WTC11 (cell line): Measurements from ENCODE around the gene CDK12.

Source experiments
- ATF1 ChIP-seq: sonication (generic); formaldehyde crosslinking; IDR thresholded peaks from 2 replicates; pipeline ENCODE4 v1.8.1; 2023; ENCODE audit warnings: mild to moderate bottlenecking, moderate library complexity, missing genetic modification reagents
- CREB1 ChIP-seq: sonication (generic); formaldehyde crosslinking; IDR thresholded peaks from 2 replicates; pipeline ENCODE4 v1.8.0; 2023; ENCODE audit warnings: mild to moderate bottlenecking, missing genetic modification reagents
- CREM ChIP-seq: sonication (generic); formaldehyde crosslinking; IDR thresholded peaks from 2 replicates; pipeline ENCODE4 v1.8.1; 2022; ENCODE audit warnings: mild to moderate bottlenecking, missing genetic modification reagents, moderate library complexity
- ESRRA ChIP-seq: sonication (generic); formaldehyde crosslinking; IDR thresholded peaks from 2 replicates; pipeline ENCODE4 v1.8.1; 2022; ENCODE audit warnings: mild to moderate bottlenecking, missing genetic modification reagents, borderline replicate concordance
- GABPB1 ChIP-seq: sonication (generic); formaldehyde crosslinking; IDR thresholded peaks from 2 replicates; pipeline ENCODE4 v1.8.1; 2023; ENCODE audit warnings: mild to moderate bottlenecking, missing genetic modification reagents
- MYBL2 ChIP-seq: sonication (generic); formaldehyde crosslinking; IDR thresholded peaks from 2 replicates; pipeline ENCODE4 v1.8.1; 2023; ENCODE audit warnings: mild to moderate bottlenecking, moderate library complexity, missing genetic modification reagents
- NFATC4 ChIP-seq: fragments of 250-450 bp; sonication (Bioruptor Pico); IDR thresholded peaks from 2 replicates; pipeline ENCODE4 v1.9.0; 2021; ENCODE audit warnings: mild to moderate bottlenecking
- NR1H2 ChIP-seq: sonication (generic); formaldehyde crosslinking; IDR thresholded peaks from 2 replicates; pipeline ENCODE4 v1.9.0; 2021; ENCODE audit warnings: mild to moderate bottlenecking, moderate library complexity, missing genetic modification reagents
- NR3C1 ChIP-seq: sonication (generic); formaldehyde crosslinking; conservative IDR thresholded peaks from 2 replicates; pipeline ENCODE4 v1.8.1; 2023; ENCODE audit warnings: low read depth, mild to moderate bottlenecking, missing genetic modification reagents
- SP1 ChIP-seq: sonication (generic); formaldehyde crosslinking; conservative IDR thresholded peaks from 2 replicates; pipeline ENCODE4 v1.8.1; 2022; ENCODE audit warnings: missing genetic modification reagents
- TF ChIP-seq, protein P1 (sequence below): fragments of 200-600 bp; IDR thresholded peaks from 2 replicates; pipeline ENCODE4 v1.8.0; 2022; ENCODE audit warnings: antibody characterized with exemption
- TF ChIP-seq, protein P2 (sequence below): sonication (generic); formaldehyde crosslinking; IDR thresholded peaks from 2 replicates; pipeline ENCODE4 v1.8.1; 2023; ENCODE audit warnings: mild to moderate bottlenecking, missing genetic modification reagents
- TF ChIP-seq, protein P3 (sequence below): sonication (generic); formaldehyde crosslinking; IDR thresholded peaks from 2 replicates; pipeline ENCODE4 v1.8.0; 2022; ENCODE audit warnings: mild to moderate bottlenecking, missing genetic modification reagents
- TF ChIP-seq, protein P4 (sequence below): sonication (generic); formaldehyde crosslinking; IDR thresholded peaks from 2 replicates; pipeline ENCODE4 v1.8.1; 2022; ENCODE audit warnings: mild to moderate bottlenecking, missing genetic modification reagents, moderate library complexity, borderline replicate concordance

DNA sequence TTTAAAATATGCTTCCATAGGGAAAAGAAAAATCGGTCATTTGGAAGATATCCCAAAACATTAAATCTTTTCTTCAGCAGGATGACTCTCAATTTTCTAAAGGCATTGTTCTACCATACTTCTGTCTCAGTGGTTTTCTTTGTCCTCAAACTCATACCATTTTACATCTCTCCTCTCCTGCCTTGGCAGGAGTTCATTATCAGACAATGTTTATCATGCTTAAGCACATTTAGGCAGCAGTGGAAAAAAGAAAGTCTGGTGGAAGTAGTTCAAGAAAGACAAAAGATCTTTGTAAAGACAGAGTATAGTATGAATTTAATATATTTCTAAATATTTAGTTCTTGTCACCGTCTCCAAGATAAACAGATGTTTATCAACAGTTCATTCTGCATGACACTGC is 68.2 kb downstream of the CDK12 start:
- no peak for TF ChIP-seq CREB1 (CRISPR knock-in tag)
- TF ChIP-seq CREM (CRISPR knock-in tag): no peak
- TF ChIP-seq NFATC4 (CRISPR knock-in tag): no peak
- TF ChIP-seq, protein P1, sequence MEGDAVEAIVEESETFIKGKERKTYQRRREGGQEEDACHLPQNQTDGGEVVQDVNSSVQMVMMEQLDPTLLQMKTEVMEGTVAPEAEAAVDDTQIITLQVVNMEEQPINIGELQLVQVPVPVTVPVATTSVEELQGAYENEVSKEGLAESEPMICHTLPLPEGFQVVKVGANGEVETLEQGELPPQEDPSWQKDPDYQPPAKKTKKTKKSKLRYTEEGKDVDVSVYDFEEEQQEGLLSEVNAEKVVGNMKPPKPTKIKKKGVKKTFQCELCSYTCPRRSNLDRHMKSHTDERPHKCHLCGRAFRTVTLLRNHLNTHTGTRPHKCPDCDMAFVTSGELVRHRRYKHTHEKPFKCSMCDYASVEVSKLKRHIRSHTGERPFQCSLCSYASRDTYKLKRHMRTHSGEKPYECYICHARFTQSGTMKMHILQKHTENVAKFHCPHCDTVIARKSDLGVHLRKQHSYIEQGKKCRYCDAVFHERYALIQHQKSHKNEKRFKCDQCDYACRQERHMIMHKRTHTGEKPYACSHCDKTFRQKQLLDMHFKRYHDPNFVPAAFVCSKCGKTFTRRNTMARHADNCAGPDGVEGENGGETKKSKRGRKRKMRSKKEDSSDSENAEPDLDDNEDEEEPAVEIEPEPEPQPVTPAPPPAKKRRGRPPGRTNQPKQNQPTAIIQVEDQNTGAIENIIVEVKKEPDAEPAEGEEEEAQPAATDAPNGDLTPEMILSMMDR: no peak
- TF ChIP-seq, protein P2, sequence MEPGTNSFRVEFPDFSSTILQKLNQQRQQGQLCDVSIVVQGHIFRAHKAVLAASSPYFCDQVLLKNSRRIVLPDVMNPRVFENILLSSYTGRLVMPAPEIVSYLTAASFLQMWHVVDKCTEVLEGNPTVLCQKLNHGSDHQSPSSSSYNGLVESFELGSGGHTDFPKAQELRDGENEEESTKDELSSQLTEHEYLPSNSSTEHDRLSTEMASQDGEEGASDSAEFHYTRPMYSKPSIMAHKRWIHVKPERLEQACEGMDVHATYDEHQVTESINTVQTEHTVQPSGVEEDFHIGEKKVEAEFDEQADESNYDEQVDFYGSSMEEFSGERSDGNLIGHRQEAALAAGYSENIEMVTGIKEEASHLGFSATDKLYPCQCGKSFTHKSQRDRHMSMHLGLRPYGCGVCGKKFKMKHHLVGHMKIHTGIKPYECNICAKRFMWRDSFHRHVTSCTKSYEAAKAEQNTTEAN (CRISPR knock-in tag): no peak
- no peak for TF ChIP-seq MYBL2 (CRISPR knock-in tag)
- TF ChIP-seq, protein P3, sequence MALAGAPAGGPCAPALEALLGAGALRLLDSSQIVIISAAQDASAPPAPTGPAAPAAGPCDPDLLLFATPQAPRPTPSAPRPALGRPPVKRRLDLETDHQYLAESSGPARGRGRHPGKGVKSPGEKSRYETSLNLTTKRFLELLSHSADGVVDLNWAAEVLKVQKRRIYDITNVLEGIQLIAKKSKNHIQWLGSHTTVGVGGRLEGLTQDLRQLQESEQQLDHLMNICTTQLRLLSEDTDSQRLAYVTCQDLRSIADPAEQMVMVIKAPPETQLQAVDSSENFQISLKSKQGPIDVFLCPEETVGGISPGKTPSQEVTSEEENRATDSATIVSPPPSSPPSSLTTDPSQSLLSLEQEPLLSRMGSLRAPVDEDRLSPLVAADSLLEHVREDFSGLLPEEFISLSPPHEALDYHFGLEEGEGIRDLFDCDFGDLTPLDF (CRISPR knock-in tag): no peak
- TF ChIP-seq, protein P4, sequence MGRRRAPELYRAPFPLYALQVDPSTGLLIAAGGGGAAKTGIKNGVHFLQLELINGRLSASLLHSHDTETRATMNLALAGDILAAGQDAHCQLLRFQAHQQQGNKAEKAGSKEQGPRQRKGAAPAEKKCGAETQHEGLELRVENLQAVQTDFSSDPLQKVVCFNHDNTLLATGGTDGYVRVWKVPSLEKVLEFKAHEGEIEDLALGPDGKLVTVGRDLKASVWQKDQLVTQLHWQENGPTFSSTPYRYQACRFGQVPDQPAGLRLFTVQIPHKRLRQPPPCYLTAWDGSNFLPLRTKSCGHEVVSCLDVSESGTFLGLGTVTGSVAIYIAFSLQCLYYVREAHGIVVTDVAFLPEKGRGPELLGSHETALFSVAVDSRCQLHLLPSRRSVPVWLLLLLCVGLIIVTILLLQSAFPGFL (CRISPR knock-in tag): no peak
- no peak for TF ChIP-seq NR3C1 (CRISPR knock-in tag)
- no peak for TF ChIP-seq NR1H2 (CRISPR knock-in tag)
- TF ChIP-seq ATF1: no peak
- no peak for TF ChIP-seq GABPB1 (CRISPR knock-in tag)
- TF ChIP-seq ESRRA (CRISPR knock-in tag): no peak
- no peak for TF ChIP-seq SP1
